HepG2 (cell line): ENCODE measurements around the gene AGPAT2. TPM values are rescaled to one million over a fixed set of nuclear protein-coding genes. Genes with fewer than 3 reads are reported as not detected.

Experiments
- AGO1 ChIP-seq: fragments of 200-400 bp; formaldehyde crosslinking; IDR thresholded peaks from 2 replicates; pipeline ENCODE4 v1.6.1; 2017; ENCODE audit warnings: mild to moderate bottlenecking, low read depth, low read length, moderate library complexity; ENCODE audit not compliant: poor library complexity, severe bottlenecking
- NFIB ChIP-seq: sonication (generic); formaldehyde crosslinking; IDR thresholded peaks from 2 replicates; pipeline ENCODE4 v1.9.0; 2021; ENCODE audit warnings: missing genetic modification reagents, mild to moderate bottlenecking, borderline replicate concordance
- ZMYM4 ChIP-seq: sonication (generic); formaldehyde crosslinking; IDR thresholded peaks from 2 replicates; pipeline ENCODE4 v1.8.1; 2023; ENCODE audit warnings: mild to moderate bottlenecking, missing genetic modification reagents
- ZNF124 ChIP-seq: sonication (generic); formaldehyde crosslinking; IDR thresholded peaks from 2 replicates; pipeline ENCODE4 v1.4.0; 2020; ENCODE audit warnings: missing genetic modification reagents
- ZNF207 ChIP-seq: fragments of 450-650 bp; IDR thresholded peaks from 2 replicates; pipeline ENCODE4 v1.6.1; 2016; ENCODE audit warnings: antibody characterized with exemption, borderline replicate concordance
- ZNF296 ChIP-seq: sonication (generic); formaldehyde crosslinking; conservative IDR thresholded peaks from 2 replicates; pipeline ENCODE4 v1.5.0; 2020; ENCODE audit warnings: mild to moderate bottlenecking, missing genetic modification reagents
- polyA plus RNA-seq, 8 experiments: library from polyadenylated mRNA; depleted of rRNA in 3 of 8; stranded (reverse) in 7 of 8; unstranded in 1 of 8; fragments of >200 nt; fragmentation: Illumina TruSeq in 4 of 8; extraction: Trizol in 4 of 8; gene quantifications; 2 replicates each; pipeline versions ENCODE4 v1.2.1 to v1.2.3, GENCODE V29; 2011 to 2016; ENCODE audit warnings: low read depth in 4 of 8, missing spikeins in 1 of 8, mixed read lengths in 1 of 8; ENCODE audit not compliant: insufficient read depth in 1 of 8
- total RNA-seq, 5 experiments: library from RNA; depleted of rRNA; stranded (reverse); fragments of >200 nt; fragmentation: Illumina TruSeq; extraction: Trizol; gene quantifications; 2 replicates each; pipeline ENCODE4 v1.2.3, GENCODE V29; 2016; ENCODE audit warnings: low read depth in 1 of 5
- TF ChIP-seq, protein P1 (sequence below): sonication (generic); formaldehyde crosslinking; IDR thresholded peaks from 2 replicates; pipeline ENCODE4 v1.5.1; 2020; ENCODE audit warnings: missing genetic modification reagents, mild to moderate bottlenecking, borderline replicate concordance
- TF ChIP-seq, protein P2 (sequence below): sonication (generic); formaldehyde crosslinking; IDR thresholded peaks from 2 replicates; pipeline ENCODE4 v1.4.0; 2020; ENCODE audit warnings: missing genetic modification reagents
- TF ChIP-seq, protein P3 (sequence below): fragments of 450-650 bp; IDR thresholded peaks from 2 replicates; pipeline ENCODE4 v1.6.1; 2016
- TF ChIP-seq, protein P4 (sequence below): sonication (generic); formaldehyde crosslinking; IDR thresholded peaks from 2 replicates; pipeline ENCODE4 v1.5.1; 2020; ENCODE audit warnings: mild to moderate bottlenecking, missing genetic modification reagents, moderate library complexity

Gene AGPAT2
- total and polyA plus RNA-seq, 2 of the 13 experiments (the other 11 are each of a cell fraction or from before 2014, with no cell fraction given), result 3.9 to 25.8 TPM

DNA sequence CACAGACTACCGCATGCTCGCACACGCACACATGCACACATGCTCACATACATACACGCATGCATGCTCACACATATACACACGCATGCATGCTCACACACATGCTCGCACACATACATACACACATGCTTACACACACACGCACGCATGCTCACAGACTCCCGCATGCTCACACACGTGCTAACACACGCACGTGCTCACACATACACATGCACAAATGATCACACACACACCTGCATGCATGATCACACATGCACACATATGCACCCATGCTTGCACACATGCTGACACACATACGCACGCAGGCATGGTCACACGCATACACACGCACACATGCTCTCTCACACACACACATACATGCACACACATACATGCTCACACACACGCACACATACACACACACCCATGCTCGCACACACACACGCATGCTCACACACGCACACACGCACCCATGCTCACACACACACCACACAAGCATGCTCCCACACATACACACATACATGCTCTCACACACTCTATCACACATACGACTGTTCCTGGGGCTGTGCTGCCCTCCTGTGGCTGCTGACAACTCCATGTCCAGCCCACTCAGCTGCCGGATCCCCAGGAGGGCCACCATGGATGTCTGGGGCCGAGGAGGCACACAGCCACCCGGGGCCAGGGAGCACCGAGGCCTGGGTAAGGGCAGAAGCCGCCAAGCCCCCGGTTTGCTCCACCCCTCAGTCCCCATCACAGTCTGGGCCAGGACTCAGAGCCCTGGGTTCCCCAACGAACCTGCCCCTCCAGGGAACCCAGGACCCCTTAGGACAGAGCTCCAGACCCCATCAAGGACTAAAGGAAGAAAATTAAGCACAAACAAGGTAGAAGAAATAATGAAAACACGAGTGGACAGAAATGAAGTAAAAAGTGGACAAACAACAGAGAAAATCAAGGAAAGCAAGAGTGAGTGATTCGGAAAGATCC lies 55.9 kb downstream of the AGPAT2 start (continued):
- TF ChIP-seq, protein P1, sequence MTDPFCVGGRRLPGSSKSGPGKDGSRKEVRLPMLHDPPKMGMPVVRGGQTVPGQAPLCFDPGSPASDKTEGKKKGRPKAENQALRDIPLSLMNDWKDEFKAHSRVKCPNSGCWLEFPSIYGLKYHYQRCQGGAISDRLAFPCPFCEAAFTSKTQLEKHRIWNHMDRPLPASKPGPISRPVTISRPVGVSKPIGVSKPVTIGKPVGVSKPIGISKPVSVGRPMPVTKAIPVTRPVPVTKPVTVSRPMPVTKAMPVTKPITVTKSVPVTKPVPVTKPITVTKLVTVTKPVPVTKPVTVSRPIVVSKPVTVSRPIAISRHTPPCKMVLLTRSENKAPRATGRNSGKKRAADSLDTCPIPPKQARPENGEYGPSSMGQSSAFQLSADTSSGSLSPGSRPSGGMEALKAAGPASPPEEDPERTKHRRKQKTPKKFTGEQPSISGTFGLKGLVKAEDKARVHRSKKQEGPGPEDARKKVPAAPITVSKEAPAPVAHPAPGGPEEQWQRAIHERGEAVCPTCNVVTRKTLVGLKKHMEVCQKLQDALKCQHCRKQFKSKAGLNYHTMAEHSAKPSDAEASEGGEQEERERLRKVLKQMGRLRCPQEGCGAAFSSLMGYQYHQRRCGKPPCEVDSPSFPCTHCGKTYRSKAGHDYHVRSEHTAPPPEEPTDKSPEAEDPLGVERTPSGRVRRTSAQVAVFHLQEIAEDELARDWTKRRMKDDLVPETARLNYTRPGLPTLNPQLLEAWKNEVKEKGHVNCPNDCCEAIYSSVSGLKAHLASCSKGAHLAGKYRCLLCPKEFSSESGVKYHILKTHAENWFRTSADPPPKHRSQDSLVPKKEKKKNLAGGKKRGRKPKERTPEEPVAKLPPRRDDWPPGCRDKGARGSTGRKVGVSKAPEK (CRISPR knock-in tag), result peak; percentile 87; the same call in 1 of the 2 replicates
- TF ChIP-seq ZNF124 (CRISPR knock-in tag) (no peak), AGO1 (no peak), ZMYM4 (no peak), ZNF296 (CRISPR knock-in tag) (no peak), NFIB (CRISPR knock-in tag) (no peak), ZNF207 (peak; percentile 88; the same call in 1 of the 2 replicates)
- TF ChIP-seq, protein P2, sequence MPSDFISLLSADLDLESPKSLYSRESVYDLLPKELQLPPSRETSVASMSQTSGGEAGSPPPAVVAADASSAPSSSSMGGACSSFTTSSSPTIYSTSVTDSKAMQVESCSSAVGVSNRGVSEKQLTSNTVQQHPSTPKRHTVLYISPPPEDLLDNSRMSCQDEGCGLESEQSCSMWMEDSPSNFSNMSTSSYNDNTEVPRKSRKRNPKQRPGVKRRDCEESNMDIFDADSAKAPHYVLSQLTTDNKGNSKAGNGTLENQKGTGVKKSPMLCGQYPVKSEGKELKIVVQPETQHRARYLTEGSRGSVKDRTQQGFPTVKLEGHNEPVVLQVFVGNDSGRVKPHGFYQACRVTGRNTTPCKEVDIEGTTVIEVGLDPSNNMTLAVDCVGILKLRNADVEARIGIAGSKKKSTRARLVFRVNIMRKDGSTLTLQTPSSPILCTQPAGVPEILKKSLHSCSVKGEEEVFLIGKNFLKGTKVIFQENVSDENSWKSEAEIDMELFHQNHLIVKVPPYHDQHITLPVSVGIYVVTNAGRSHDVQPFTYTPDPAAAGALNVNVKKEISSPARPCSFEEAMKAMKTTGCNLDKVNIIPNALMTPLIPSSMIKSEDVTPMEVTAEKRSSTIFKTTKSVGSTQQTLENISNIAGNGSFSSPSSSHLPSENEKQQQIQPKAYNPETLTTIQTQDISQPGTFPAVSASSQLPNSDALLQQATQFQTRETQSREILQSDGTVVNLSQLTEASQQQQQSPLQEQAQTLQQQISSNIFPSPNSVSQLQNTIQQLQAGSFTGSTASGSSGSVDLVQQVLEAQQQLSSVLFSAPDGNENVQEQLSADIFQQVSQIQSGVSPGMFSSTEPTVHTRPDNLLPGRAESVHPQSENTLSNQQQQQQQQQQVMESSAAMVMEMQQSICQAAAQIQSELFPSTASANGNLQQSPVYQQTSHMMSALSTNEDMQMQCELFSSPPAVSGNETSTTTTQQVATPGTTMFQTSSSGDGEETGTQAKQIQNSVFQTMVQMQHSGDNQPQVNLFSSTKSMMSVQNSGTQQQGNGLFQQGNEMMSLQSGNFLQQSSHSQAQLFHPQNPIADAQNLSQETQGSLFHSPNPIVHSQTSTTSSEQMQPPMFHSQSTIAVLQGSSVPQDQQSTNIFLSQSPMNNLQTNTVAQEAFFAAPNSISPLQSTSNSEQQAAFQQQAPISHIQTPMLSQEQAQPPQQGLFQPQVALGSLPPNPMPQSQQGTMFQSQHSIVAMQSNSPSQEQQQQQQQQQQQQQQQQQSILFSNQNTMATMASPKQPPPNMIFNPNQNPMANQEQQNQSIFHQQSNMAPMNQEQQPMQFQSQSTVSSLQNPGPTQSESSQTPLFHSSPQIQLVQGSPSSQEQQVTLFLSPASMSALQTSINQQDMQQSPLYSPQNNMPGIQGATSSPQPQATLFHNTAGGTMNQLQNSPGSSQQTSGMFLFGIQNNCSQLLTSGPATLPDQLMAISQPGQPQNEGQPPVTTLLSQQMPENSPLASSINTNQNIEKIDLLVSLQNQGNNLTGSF (CRISPR knock-in tag), result 0 out of 2 replicates have a peak, but pooled peaks have one; percentile 33
- TF ChIP-seq, protein P3, sequence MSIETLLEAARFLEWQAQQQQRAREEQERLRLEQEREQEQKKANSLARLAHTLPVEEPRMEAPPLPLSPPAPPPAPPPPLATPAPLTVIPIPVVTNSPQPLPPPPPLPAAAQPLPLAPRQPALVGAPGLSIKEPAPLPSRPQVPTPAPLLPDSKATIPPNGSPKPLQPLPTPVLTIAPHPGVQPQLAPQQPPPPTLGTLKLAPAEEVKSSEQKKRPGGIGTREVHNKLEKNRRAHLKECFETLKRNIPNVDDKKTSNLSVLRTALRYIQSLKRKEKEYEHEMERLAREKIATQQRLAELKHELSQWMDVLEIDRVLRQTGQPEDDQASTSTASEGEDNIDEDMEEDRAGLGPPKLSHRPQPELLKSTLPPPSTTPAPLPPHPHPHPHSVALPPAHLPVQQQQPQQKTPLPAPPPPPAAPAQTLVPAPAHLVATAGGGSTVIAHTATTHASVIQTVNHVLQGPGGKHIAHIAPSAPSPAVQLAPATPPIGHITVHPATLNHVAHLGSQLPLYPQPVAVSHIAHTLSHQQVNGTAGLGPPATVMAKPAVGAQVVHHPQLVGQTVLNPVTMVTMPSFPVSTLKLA, result peak; percentile 89
- TF ChIP-seq, protein P4, sequence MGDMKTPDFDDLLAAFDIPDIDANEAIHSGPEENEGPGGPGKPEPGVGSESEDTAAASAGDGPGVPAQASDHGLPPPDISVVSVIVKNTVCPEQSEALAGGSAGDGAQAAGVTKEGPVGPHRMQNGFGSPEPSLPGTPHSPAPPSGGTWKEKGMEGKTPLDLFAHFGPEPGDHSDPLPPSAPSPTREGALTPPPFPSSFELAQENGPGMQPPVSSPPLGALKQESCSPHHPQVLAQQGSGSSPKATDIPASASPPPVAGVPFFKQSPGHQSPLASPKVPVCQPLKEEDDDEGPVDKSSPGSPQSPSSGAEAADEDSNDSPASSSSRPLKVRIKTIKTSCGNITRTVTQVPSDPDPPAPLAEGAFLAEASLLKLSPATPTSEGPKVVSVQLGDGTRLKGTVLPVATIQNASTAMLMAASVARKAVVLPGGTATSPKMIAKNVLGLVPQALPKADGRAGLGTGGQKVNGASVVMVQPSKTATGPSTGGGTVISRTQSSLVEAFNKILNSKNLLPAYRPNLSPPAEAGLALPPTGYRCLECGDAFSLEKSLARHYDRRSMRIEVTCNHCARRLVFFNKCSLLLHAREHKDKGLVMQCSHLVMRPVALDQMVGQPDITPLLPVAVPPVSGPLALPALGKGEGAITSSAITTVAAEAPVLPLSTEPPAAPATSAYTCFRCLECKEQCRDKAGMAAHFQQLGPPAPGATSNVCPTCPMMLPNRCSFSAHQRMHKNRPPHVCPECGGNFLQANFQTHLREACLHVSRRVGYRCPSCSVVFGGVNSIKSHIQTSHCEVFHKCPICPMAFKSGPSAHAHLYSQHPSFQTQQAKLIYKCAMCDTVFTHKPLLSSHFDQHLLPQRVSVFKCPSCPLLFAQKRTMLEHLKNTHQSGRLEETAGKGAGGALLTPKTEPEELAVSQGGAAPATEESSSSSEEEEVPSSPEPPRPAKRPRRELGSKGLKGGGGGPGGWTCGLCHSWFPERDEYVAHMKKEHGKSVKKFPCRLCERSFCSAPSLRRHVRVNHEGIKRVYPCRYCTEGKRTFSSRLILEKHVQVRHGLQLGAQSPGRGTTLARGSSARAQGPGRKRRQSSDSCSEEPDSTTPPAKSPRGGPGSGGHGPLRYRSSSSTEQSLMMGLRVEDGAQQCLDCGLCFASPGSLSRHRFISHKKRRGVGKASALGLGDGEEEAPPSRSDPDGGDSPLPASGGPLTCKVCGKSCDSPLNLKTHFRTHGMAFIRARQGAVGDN (CRISPR knock-in tag), result peak; percentile 34
